Epithelial cell of prostate (primary cell): ENCODE data around the gene IFT57.
"Not testable (repeated sequence)": the region's sequence is repeated elsewhere in the genome, so short reads cannot be mapped to it uniquely, and the experiment has no call there.

ENCODE experiments used
- DNase-seq: peaks from one replicate; pipeline ENCODE4 v3.0.0-alpha.2; 2011; ENCODE audit warnings: low read depth, low spot score
- H3K27ac ChIP-seq: fragments of 450-650 bp; 2 replicates; pipeline ENCODE4 v1.5.1; 2017; ENCODE audit warnings: mild to moderate bottlenecking

Gene IFT57

GRCh38 chr3:108221911-108222852, at the start of gene IFT57:
TSS of gene IFT57 (minus strand) at chr3:108222424. CDS start at chr3:108222322, 102 bp downstream.
- DNase-seq: peak; percentile 57

GRCh38 chr3:108271626-108272025, 49.4 kb upstream of the IFT57 start:
- DNase-seq: no peak
- no peak overlapping the region for H3K27ac ChIP-seq

More at GRCh38 chr3:108221911-108222852, at the start of gene IFT57:
- peak within 1 kb of the TSS; percentile 32 for H3K27ac ChIP-seq

GRCh38 chr3:108268235-108268634, 46.0 kb upstream of the IFT57 start:
- not testable (repeated sequence) for DNase-seq, H3K27ac ChIP-seq

GRCh38 chr3:108264534-108265298, 42.5 kb upstream of the IFT57 start:
- not testable (repeated sequence) for DNase-seq, H3K27ac ChIP-seq

- H3K27ac ChIP-seq: no peak overlapping the region
- no peak for DNase-seq
Measured at GRCh38 chr3:108255131-108255530, 32.9 kb upstream of the IFT57 start.

GRCh38 chr3:108251844-108252243, 29.6 kb upstream of the IFT57 start:
- no peak overlapping the region for H3K27ac ChIP-seq

GRCh38 chr3:108251265-108251664, 29.0 kb upstream of the IFT57 start:
- no peak for DNase-seq
- no peak overlapping the region for H3K27ac ChIP-seq

More at GRCh38 chr3:108251844-108252243, 29.6 kb upstream of the IFT57 start:
- no peak for DNase-seq

GRCh38 chr3:108250626-108251025, 28.4 kb upstream of the IFT57 start:
- H3K27ac ChIP-seq: no peak overlapping the region
- no peak for DNase-seq

GRCh38 chr3:108243243-108243642, 21.0 kb upstream of the IFT57 start:
- H3K27ac ChIP-seq: no peak overlapping the region

GRCh38 chr3:108242776-108243175, 20.6 kb upstream of the IFT57 start:
- H3K27ac ChIP-seq: no peak overlapping the region
- DNase-seq: no peak

More at GRCh38 chr3:108243243-108243642, 21.0 kb upstream of the IFT57 start:
- no peak for DNase-seq

- no peak overlapping the region for H3K27ac ChIP-seq
- no peak for DNase-seq
Measured at GRCh38 chr3:108241721-108242120, 19.5 kb upstream of the IFT57 start.

GRCh38 chr3:108241146-108241545, 18.9 kb upstream of the IFT57 start:
- DNase-seq: no peak
- no peak overlapping the region for H3K27ac ChIP-seq

- DNase-seq: no peak
Measured at GRCh38 chr3:108239082-108239481, 16.9 kb upstream of the IFT57 start.

GRCh38 chr3:108235290-108235689, 13.1 kb upstream of the IFT57 start:
- no peak for DNase-seq
- H3K27ac ChIP-seq: no peak overlapping the region

More at GRCh38 chr3:108239082-108239481, 16.9 kb upstream of the IFT57 start:
- H3K27ac ChIP-seq: no peak overlapping the region

GRCh38 chr3:108234387-108234957, 12.2 kb upstream of the IFT57 start:
- DNase-seq: no peak
- H3K27ac ChIP-seq: no peak overlapping the region

- no peak overlapping the region for H3K27ac ChIP-seq
- DNase-seq: no peak
Measured at GRCh38 chr3:108228286-108228685, 6.1 kb upstream of the IFT57 start.

- H3K27ac ChIP-seq: no peak overlapping the region
- no peak for DNase-seq
Measured at GRCh38 chr3:108227131-108227530, 4.9 kb upstream of the IFT57 start.

- DNase-seq: no peak
- H3K27ac ChIP-seq: no peak overlapping the region
Measured at GRCh38 chr3:108225221-108225620, 3.0 kb upstream of the IFT57 start.

- no peak for DNase-seq
- H3K27ac ChIP-seq: no peak overlapping the region
Measured at GRCh38 chr3:108223928-108224327, 1.7 kb upstream of the IFT57 start.

- peak overlapping the region; percentile 32 for H3K27ac ChIP-seq
- no peak for DNase-seq
Measured at GRCh38 chr3:108222853-108223565, 785 bp upstream of the IFT57 start.
